A673 (cell line): Measurements from ENCODE around the gene MRPL28.
"Not testable (repeated sequence)": the region's sequence is repeated elsewhere in the genome, so short reads cannot be mapped to it uniquely, and the experiment has no call there.

ENCODE experiments used
- EZH2 ChIP-seq: fragments of 200-600 bp; sonication (generic); IDR thresholded peaks from 2 replicates; pipeline ENCODE4 v1.6.1; 2017; ENCODE audit warnings: borderline replicate concordance, low read depth, mild to moderate bottlenecking, mixed read lengths, antibody characterized with exemption, low read length; ENCODE audit not compliant: poor library complexity, severe bottlenecking
- TF ChIP-seq, protein P1 (sequence below): fragments of 300-800, 200-600 bp; sonication (generic); conservative IDR thresholded peaks from 2 replicates; pipeline ENCODE4 v1.5.1; 2017; ENCODE audit warnings: low read depth, mild to moderate bottlenecking, antibody characterized with exemption, low read length, moderate library complexity, mixed read lengths

DNA sequence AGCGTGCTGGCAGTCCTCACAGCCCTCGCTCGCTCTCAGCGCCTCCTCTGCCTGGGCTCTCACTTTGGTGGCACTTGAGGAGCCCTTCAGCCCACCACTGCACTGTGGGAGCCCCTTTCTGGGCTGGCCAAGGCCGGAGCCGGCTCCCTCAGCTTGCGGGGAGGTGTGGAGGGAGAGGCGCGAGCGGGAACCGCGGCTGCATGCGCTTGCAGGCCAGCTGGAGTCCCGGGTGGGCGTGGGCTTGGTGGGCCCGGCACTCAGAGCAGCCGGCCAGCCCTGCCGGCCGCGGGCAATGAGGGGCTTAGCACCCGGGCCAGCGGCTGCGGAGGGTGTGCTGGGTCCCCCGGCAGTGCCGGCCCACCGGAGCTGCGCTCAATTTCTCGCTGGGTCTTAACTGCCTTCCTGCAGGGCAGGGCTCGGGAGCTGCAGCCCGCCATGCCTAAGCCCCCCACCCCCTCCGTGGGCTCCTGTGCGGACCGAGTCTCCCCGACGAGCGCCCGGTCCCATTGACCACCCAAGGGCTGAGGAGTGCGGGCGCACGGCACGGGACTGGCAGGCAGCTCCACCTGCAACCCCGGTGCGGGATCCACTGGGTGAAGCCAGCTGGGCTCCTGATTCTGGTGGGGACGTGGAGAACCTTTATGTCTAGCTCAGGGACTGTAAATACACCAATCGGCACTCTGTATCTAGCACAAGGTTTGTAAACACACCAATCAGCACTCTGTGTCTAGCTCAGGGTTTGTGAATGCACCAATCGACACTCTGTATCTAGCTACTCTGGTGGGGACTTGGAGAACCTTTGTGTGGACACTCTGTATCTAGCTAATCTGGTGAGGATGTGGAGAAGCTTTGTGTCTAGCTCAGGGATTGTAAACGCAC, 29.0 kb downstream of the MRPL28 start:
- TF ChIP-seq, protein P1, sequence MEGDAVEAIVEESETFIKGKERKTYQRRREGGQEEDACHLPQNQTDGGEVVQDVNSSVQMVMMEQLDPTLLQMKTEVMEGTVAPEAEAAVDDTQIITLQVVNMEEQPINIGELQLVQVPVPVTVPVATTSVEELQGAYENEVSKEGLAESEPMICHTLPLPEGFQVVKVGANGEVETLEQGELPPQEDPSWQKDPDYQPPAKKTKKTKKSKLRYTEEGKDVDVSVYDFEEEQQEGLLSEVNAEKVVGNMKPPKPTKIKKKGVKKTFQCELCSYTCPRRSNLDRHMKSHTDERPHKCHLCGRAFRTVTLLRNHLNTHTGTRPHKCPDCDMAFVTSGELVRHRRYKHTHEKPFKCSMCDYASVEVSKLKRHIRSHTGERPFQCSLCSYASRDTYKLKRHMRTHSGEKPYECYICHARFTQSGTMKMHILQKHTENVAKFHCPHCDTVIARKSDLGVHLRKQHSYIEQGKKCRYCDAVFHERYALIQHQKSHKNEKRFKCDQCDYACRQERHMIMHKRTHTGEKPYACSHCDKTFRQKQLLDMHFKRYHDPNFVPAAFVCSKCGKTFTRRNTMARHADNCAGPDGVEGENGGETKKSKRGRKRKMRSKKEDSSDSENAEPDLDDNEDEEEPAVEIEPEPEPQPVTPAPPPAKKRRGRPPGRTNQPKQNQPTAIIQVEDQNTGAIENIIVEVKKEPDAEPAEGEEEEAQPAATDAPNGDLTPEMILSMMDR, result not testable (repeated sequence)
- TF ChIP-seq EZH2, result not testable (repeated sequence)
